Neuronal stem cell (in vitro differentiated cells): ENCODE results near the gene CACNB4.

Source experiments
- DNase-seq: peaks from one replicate; pipeline ENCODE4 v3.0.0-alpha.2; 2013; ENCODE audit warnings: low spot score
- H2AFZ ChIP-seq: one replicate; pipeline ENCODE4 v1.6.1; 2013; ENCODE audit warnings: mild to moderate bottlenecking, low read length, inconsistent platforms
- H2AK5ac ChIP-seq: 2 replicates; pipeline ENCODE4 v1.6.1; 2013; ENCODE audit warnings: low read depth, mild to moderate bottlenecking, inconsistent platforms, low read length, moderate library complexity, mixed read lengths
- H2BK120ac ChIP-seq: 2 replicates; pipeline ENCODE4 v1.6.1; 2013; ENCODE audit warnings: low read depth, mild to moderate bottlenecking, inconsistent platforms, low read length, moderate library complexity, mixed read lengths
- H2BK12ac ChIP-seq: one replicate; pipeline ENCODE4 v1.6.1; 2013; ENCODE audit warnings: low read length, inconsistent platforms
- H2BK15ac ChIP-seq: 2 replicates; pipeline ENCODE4 v1.6.1; 2013; ENCODE audit warnings: mild to moderate bottlenecking, low read length, inconsistent platforms, mixed read lengths
- H2BK5ac ChIP-seq: one replicate; pipeline ENCODE4 v1.6.1; 2013; ENCODE audit warnings: inconsistent platforms, mild to moderate bottlenecking, low read length, moderate library complexity
- H3K14ac ChIP-seq: one replicate; pipeline ENCODE4 v1.6.1; 2013; ENCODE audit warnings: low read length, inconsistent platforms
- H3K18ac ChIP-seq: 2 replicates; pipeline ENCODE4 v1.6.1; 2013; ENCODE audit warnings: low read length, inconsistent platforms
- H3K23ac ChIP-seq: 2 replicates; pipeline ENCODE4 v1.6.1; 2013; ENCODE audit warnings: low read depth, mild to moderate bottlenecking, mixed read lengths, low read length, inconsistent platforms; ENCODE audit not compliant: poor library complexity
- H3K27ac ChIP-seq: replicated peaks from 3 replicates; pipeline ENCODE4 v1.5.1; 2013; ENCODE audit warnings: low read length, inconsistent platforms
- H3K27me3 ChIP-seq, 3 experiments: 2 replicates each; pipeline ENCODE4 v1.6.1; 2013; ENCODE audit warnings: low read length in 3 of 3, mild to moderate bottlenecking in 2 of 3, inconsistent platforms in 1 of 3, low read depth in 1 of 3, mixed read lengths in 1 of 3, moderate library complexity in 1 of 3; ENCODE audit not compliant: control insufficient read depth in 3 of 3, insufficient read depth in 3 of 3
- H3K36me3 ChIP-seq, 2 donors: replicated peaks in 1 of 2; 2 replicates each; pipeline ENCODE4 v1.6.1; 2013; ENCODE audit warnings: low read length in 2 of 2; ENCODE audit not compliant: control insufficient read depth in 2 of 2, insufficient read depth in 2 of 2
- H3K4ac ChIP-seq: 2 replicates; pipeline ENCODE4 v1.6.1; 2013; ENCODE audit warnings: inconsistent platforms, mild to moderate bottlenecking, low read length, moderate library complexity
- H3K4me1 ChIP-seq, 2 donors: 1 replicate in 1 of 2; 2 replicates in 1 of 2; pipeline ENCODE4 v1.6.1; 2013; ENCODE audit warnings: low read length in 2 of 2, low read depth in 1 of 2; ENCODE audit not compliant: control insufficient read depth in 2 of 2, insufficient read depth in 1 of 2
- H3K4me2 ChIP-seq: one replicate; pipeline ENCODE4 v1.6.1; 2013; ENCODE audit warnings: mild to moderate bottlenecking, low read length, inconsistent platforms; ENCODE audit not compliant: insufficient read depth, poor library complexity, severe bottlenecking
- H3K4me3 ChIP-seq, 2 donors: 2 replicates each; pipeline ENCODE4 v1.5.1; 2013; ENCODE audit warnings: low read length in 2 of 2, mild to moderate bottlenecking in 2 of 2, inconsistent platforms in 1 of 2, moderate library complexity in 1 of 2
- H3K79me1 ChIP-seq: one replicate; pipeline ENCODE4 v1.6.1; 2013; ENCODE audit warnings: low read depth, mild to moderate bottlenecking, inconsistent platforms, low read length, moderate library complexity
- H3K9ac ChIP-seq: one replicate; pipeline ENCODE4 v1.6.1; 2013; ENCODE audit warnings: mild to moderate bottlenecking, low read depth, low read length, inconsistent platforms; ENCODE audit not compliant: poor library complexity
- H3K9me3 ChIP-seq, 2 donors: replicated peaks in 1 of 2; 2 replicates each; pipeline versions ENCODE3 to v1.6.1; 2013; ENCODE audit warnings: low read length in 2 of 2, mild to moderate bottlenecking in 2 of 2, inconsistent platforms in 1 of 2, low read depth in 1 of 2, mixed read lengths in 1 of 2, moderate library complexity in 1 of 2; ENCODE audit not compliant: control insufficient read depth in 2 of 2, insufficient read depth in 1 of 2
- H4K8ac ChIP-seq: one replicate; pipeline ENCODE4 v1.6.1; 2013; ENCODE audit warnings: low read depth, mild to moderate bottlenecking, inconsistent platforms, low read length, moderate library complexity
- H4K91ac ChIP-seq: one replicate; pipeline ENCODE4 v1.6.1; 2013; ENCODE audit warnings: low read length, low read depth, mild to moderate bottlenecking, inconsistent platforms; ENCODE audit not compliant: poor library complexity
- WGBS, 2 donors: extraction: QIAGEN DNeasy Blood & Tissue Kit; methylation state at CpG; one replicate each; pipeline ENCODE4 v1.1.7; 2013; ENCODE audit warnings: missing lambda C conversion rate in 2 of 2, mixed read lengths in 1 of 2; ENCODE audit not compliant: insufficient read length in 2 of 2, insufficient replicate concordance in 1 of 2; ENCODE audit errors: extremely low coverage in 2 of 2; 5-methylcytosine and 5-hydroxymethylcytosine counted together

CACNB4 gene

DNA sequence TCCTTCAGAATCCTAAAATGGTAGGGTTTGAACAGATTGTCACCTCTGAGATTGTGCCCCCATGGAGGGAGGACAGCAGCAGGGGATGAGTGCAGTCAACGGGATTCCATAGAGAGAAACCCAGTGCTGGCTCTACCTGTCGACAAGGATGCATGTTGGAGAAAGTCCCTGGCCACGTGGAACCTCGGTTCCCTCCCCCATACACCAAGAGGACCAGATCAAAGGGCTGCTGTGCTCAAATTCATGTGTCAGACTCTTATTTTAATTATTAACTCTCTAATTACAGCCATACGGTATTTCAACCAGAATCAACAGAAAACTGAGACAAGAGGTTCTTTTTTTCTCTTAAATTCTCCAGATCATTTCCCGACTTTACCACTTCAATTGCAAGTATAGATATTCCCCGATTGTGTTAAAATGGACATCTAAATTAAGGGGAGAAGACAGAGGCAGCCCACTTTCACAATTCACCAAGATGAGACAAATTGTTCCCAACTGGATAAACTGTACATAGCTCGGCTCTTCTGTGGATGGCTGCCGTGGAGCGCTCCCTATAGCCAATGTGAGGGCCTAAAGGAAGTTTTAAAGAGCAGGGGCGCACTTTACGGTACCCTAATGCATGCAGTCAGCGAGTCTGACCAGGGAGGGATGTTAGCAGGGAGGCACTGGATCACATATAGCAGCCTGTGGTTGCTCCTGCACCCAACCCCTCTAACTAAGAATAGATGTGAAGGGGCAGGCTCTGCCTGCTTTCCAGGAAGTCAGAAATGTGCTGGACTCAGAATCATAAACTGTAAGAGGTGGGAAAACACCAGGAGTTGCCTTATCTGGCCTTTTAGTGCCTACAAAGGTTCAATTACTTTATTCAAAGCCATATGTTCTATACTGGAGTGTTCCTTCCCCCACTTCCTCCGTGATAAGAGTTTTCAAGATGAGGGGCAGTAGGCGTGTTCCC lies 123.1 kb downstream of the CACNB4 start:
- peaks cover 4 to 12% of the 10 kb centered on the region in 2 donors for H3K4me1 ChIP-seq
- no peak overlapping the region for H3K23ac ChIP-seq
- no peak overlapping the region for H2BK120ac ChIP-seq
- H3K27ac ChIP-seq = no peak overlapping the region
- H4K91ac ChIP-seq = no peak overlapping the region
- no peak overlapping the region for H2BK12ac ChIP-seq
- no CpG with 5 or more reads among the region's 15 CpGs for WGBS, 2 donors
- H2BK5ac ChIP-seq = no peak overlapping the region
- H3K9ac ChIP-seq = no peak overlapping the region
- no peak overlapping the region for H3K4me2 ChIP-seq
- no peak overlapping the region for H2AFZ ChIP-seq
- no peak overlapping the region for H3K4ac ChIP-seq
- H3K14ac ChIP-seq = no peak overlapping the region
- H3K4me3 ChIP-seq = no peak overlapping the region
- H3K9me3 ChIP-seq = no peaks in the 10 kb centered on the region
- no peak overlapping the region for H4K8ac ChIP-seq
- no peak overlapping the region for H2AK5ac ChIP-seq
- no peaks in the 10 kb centered on the region for H3K27me3 ChIP-seq
- no peak overlapping the region for H2BK15ac ChIP-seq
- no peaks in the 10 kb centered on the region for H3K36me3 ChIP-seq
- H3K18ac ChIP-seq = no peak overlapping the region
- H3K79me1 ChIP-seq = no peaks in the 10 kb centered on the region
- DNase-seq = no peak

GRCh38 chr2:151974988-151975387 lies 123.9 kb downstream of the CACNB4 start:
- Histone ChIP-seq H3K36me3 (no peaks in the 10 kb centered on the region), H4K91ac (no peak overlapping the region), H3K18ac (no peak overlapping the region), H2AK5ac (no peak overlapping the region), H3K4ac (no peak overlapping the region), H3K79me1 (no peaks in the 10 kb centered on the region), H2BK5ac (no peak overlapping the region), H2BK15ac (no peak overlapping the region), H3K4me3 (no peak overlapping the region), H3K27me3 (no peaks in the 10 kb centered on the region), H2AFZ (peak overlapping the region; percentile 88), H4K8ac (no peak overlapping the region), H2BK120ac (no peak overlapping the region), H3K14ac (no peak overlapping the region), H3K23ac (no peak overlapping the region), H3K9me3 (no peaks in the 10 kb centered on the region), H3K4me1 (peaks cover 4 to 12% of the 10 kb centered on the region in 2 donors), H3K9ac (no peak overlapping the region), H3K4me2 (no peak overlapping the region), H3K27ac (no peak overlapping the region), H2BK12ac (no peak overlapping the region)
- no peak for DNase-seq
- no CpG with 5 or more reads among the region's 3 CpGs for WGBS, 2 donors

- peak; percentile 35 for DNase-seq
- no peak overlapping the region for H2BK120ac ChIP-seq
- H2BK5ac ChIP-seq = no peak overlapping the region
- H3K4ac ChIP-seq = no peak overlapping the region
- no peak overlapping the region for H3K14ac ChIP-seq
- H2AFZ ChIP-seq = peak overlapping the region; percentile 88
- H3K4me2 ChIP-seq = peak overlapping the region; percentile 34
- H3K4me1 ChIP-seq = peaks cover 4 to 12% of the 10 kb centered on the region in 2 donors
- H3K36me3 ChIP-seq = no peaks in the 10 kb centered on the region
- H3K23ac ChIP-seq = no peak overlapping the region
- peak overlapping the region in 1 of 2 donors; percentile 57 for H3K4me3 ChIP-seq
- no peaks in the 10 kb centered on the region for H3K9me3 ChIP-seq
- no peak overlapping the region for H2BK15ac ChIP-seq
- H3K18ac ChIP-seq = no peak overlapping the region
- H4K91ac ChIP-seq = no peak overlapping the region
- no peaks in the 10 kb centered on the region for H3K79me1 ChIP-seq
- H4K8ac ChIP-seq = no peak overlapping the region
- H2AK5ac ChIP-seq = no peak overlapping the region
- no peaks in the 10 kb centered on the region for H3K27me3 ChIP-seq
- WGBS, 2 donors = no CpG with 5 or more reads among the region's 8 CpGs
- H3K27ac ChIP-seq = peak overlapping the region; percentile 14
- no peak overlapping the region for H2BK12ac ChIP-seq
- no peak overlapping the region for H3K9ac ChIP-seq
Observed at GRCh38 chr2:151973901-151974199, 125.0 kb downstream of the CACNB4 start.

DNA sequence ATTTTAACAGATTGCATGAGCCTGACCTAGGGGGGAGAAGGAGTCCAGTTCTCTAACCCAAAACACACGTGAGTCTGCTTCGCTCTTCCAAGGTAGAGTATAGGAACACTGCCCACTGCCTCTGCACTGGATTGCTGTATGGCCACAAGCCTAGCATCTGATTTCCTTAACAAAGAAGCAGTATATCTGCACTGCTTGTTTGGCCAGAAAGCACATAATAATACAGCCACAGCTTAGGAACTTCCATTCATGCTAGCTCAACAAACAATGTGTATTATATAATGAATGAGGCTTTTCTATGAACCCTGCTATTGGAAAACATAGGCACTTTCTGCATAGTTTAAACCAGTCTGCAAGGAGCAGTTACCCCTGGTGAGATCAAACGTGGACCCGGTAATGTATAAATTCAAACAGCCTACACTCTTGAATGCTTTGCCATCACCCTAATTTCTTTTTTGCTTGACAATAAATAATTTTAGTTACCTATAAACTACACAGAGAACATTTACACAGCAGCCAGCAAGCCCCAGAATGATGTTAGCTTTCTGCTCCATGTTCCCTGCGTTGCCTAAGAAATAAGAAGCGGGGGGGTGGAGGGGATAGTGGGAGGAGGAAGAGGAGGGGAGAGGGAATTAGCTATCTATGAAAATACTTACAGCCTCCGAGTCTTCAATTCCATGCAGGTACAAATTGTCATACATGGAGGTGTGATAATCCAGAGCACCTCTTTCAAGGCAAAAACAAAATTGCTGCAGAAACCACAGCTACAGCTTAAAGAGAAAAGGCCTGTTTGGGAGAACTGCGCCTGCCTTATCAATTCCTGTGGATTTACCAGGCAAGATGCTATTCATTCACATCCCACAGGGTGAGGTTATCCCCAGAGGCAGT lies 125.6 kb downstream of the CACNB4 start:
- no peak overlapping the region for H3K4ac ChIP-seq
- no peak for DNase-seq
- no peaks in the 10 kb centered on the region for H3K27me3 ChIP-seq
- H3K27ac ChIP-seq = peak overlapping the region; percentile 14
- H3K18ac ChIP-seq = no peak overlapping the region
- H2BK5ac ChIP-seq = no peak overlapping the region
- H2AK5ac ChIP-seq = no peak overlapping the region
- H2AFZ ChIP-seq = peak overlapping the region; percentile 88
- H3K36me3 ChIP-seq = no peaks in the 10 kb centered on the region
- H2BK12ac ChIP-seq = no peak overlapping the region
- H3K4me2 ChIP-seq = peak overlapping the region; percentile 34
- H3K4me3 ChIP-seq = peak overlapping the region in 1 of 2 donors; percentile 57
- WGBS, 2 donors = no CpG with 5 or more reads among the region's 8 CpGs
- H3K23ac ChIP-seq = no peak overlapping the region
- H3K14ac ChIP-seq = no peak overlapping the region
- no peaks in the 10 kb centered on the region for H3K79me1 ChIP-seq
- no peaks in the 10 kb centered on the region for H3K9me3 ChIP-seq
- no peak overlapping the region for H3K9ac ChIP-seq
- H2BK15ac ChIP-seq = no peak overlapping the region
- peaks cover 4 to 12% of the 10 kb centered on the region in 2 donors for H3K4me1 ChIP-seq
- H4K8ac ChIP-seq = no peak overlapping the region
- no peak overlapping the region for H2BK120ac ChIP-seq
- H4K91ac ChIP-seq = no peak overlapping the region
